GM12878 (cell line): ENCODE results near the gene ATXN1. TPM values are rescaled to one million over a fixed set of nuclear protein-coding genes. Genes with fewer than 3 reads are reported as not detected.

ENCODE experiments used
- ATAC-seq: fragments of 200-7000 bp; cut with Tn5 transposase; 3 replicates; pipeline ENCODE4 v1.9.1; 2020; ENCODE audit warnings: mild to moderate bottlenecking, moderate library complexity
- BruUV-seq: library from RNA; stranded (reverse); fragments of 400-500 nt; replicated peaks from 2 replicates; lab custom pipeline; 2021; lab: Mats Ljungman, UMichigan
- CTCF ChIA-PET: fragments of 300-600 bp; sonication (Branson Sonifier 250); formaldehyde crosslinking; extraction: SDS; loops from one replicate; lab custom pipeline; 2021; ENCODE audit warnings: inconsistent platforms; lab: Yijun Ruan, JAX
- POLR2A ChIA-PET: fragments of 350-600 bp; formaldehyde crosslinking; extraction: SDS; loops from one replicate; lab custom pipeline; 2021; ENCODE audit warnings: inconsistent platforms; lab: Charles Lee
- RAD21 ChIA-PET: fragments of 300-600 bp; sonication (Branson Sonifier 250); formaldehyde crosslinking; loops from one replicate; lab custom pipeline; 2023; ENCODE audit warnings: antibody characterized with exemption; ENCODE audit not compliant: unreplicated experiment; lab: Charles Lee
- SMC1A ChIA-PET: fragments of 300-600 bp; sonication (Branson Sonifier 250); formaldehyde crosslinking; loops from one replicate; lab custom pipeline; 2023; ENCODE audit not compliant: unreplicated experiment, uncharacterized antibody; lab: Charles Lee
- DNase-seq: peaks from one replicate; pipeline ENCODE4 v3.0.0-alpha.2; 2011; ENCODE audit warnings: low read depth, low spot score
- FAIRE-seq: peaks from 3 replicates; lab custom pipeline; 2011; peaks lifted over from hg19 to GRCh38; lab: Jason Lieb, UNC
- H2AFZ ChIP-seq: 2 replicates; pipeline ENCODE4 v1.6.0; 2011; ENCODE audit warnings: low read depth, low read length, control low read depth; ENCODE audit not compliant: control insufficient read depth
- H3K27ac ChIP-seq: 2 replicates; pipeline ENCODE4 v1.5.1; 2011; ENCODE audit warnings: control low read depth; ENCODE audit not compliant: control insufficient read depth, insufficient read depth
- H3K27me3 ChIP-seq, 2 experiments: replicated peaks in 1 of 2; 2 replicates each; pipeline versions ENCODE4 v1.6.0 to v1.6.1; 2011; ENCODE audit warnings: low read length in 1 of 2; ENCODE audit not compliant: control insufficient read depth in 2 of 2, insufficient read depth in 2 of 2
- H3K36me3 ChIP-seq, 2 experiments: 2 replicates each; pipeline ENCODE4 v1.5.1; 2011; ENCODE audit warnings: low read length in 1 of 2; ENCODE audit not compliant: control insufficient read depth in 2 of 2, insufficient read depth in 2 of 2
- H3K4me1 ChIP-seq: 2 replicates; pipeline ENCODE4 v1.6.1; 2011; ENCODE audit warnings: mild to moderate bottlenecking, low read length, moderate library complexity, mixed read lengths; ENCODE audit not compliant: control insufficient read depth, insufficient read depth
- H3K4me2 ChIP-seq: 2 replicates; pipeline ENCODE4 v1.6.0; 2011; ENCODE audit warnings: control low read depth; ENCODE audit not compliant: control insufficient read depth, insufficient read depth
- H3K4me3 ChIP-seq: fragments of 200-600 bp; sonication (generic); 2 replicates; pipeline ENCODE4 v1.5.1; 2016
- H3K79me2 ChIP-seq: 2 replicates; pipeline ENCODE4 v1.6.0; 2011; ENCODE audit warnings: low read length; ENCODE audit not compliant: control insufficient read depth, insufficient read depth
- H3K9ac ChIP-seq: 2 replicates; pipeline ENCODE4 v1.8.0; 2011; ENCODE audit warnings: low read length, control low read depth, mixed read lengths; ENCODE audit not compliant: control insufficient read depth, insufficient read depth
- H3K9me3 ChIP-seq: replicated peaks from 3 replicates; pipeline ENCODE4 v1.5.1; 2011; ENCODE audit warnings: mild to moderate bottlenecking, low read length; ENCODE audit not compliant: control insufficient read depth, insufficient read depth
- H4K20me1 ChIP-seq: 2 replicates; pipeline ENCODE4 v1.6.0; 2011; ENCODE audit not compliant: control insufficient read depth, insufficient read depth
- ESRRA ChIP-seq: IDR thresholded peaks from 2 replicates; pipeline ENCODE4 v1.6.1; 2012; ENCODE audit warnings: mild to moderate bottlenecking, low read length, improper control_type of control experiment
- FOXM1 ChIP-seq: IDR thresholded peaks from 2 replicates; pipeline ENCODE4 v1.6.1; 2012; ENCODE audit warnings: low read depth, mild to moderate bottlenecking, inconsistent platforms, low read length, moderate library complexity
- GABPA ChIP-seq: IDR thresholded peaks from 2 replicates; pipeline ENCODE4 v1.6.1; 2014; ENCODE audit warnings: antibody characterized with exemption, low read depth, mild to moderate bottlenecking, inconsistent platforms
- MYB ChIP-seq: fragments of 150-350 bp; IDR thresholded peaks from 2 replicates; pipeline ENCODE4 v1.6.1; 2014; ENCODE audit warnings: mild to moderate bottlenecking, low read depth, low read length, borderline replicate concordance
- RAD51 ChIP-seq: fragments of 450-650 bp; IDR thresholded peaks from 2 replicates; pipeline ENCODE4 v1.6.1; 2016; ENCODE audit warnings: moderate library complexity, mild to moderate bottlenecking, inconsistent platforms
- RUNX3 ChIP-seq: IDR thresholded peaks from 2 replicates; pipeline ENCODE4 v1.6.1; 2012; ENCODE audit warnings: low read length, inconsistent platforms
- SIX5 ChIP-seq: IDR thresholded peaks from 2 replicates; pipeline ENCODE4 v1.6.1; 2011; ENCODE audit warnings: mild to moderate bottlenecking, low read depth, low read length, moderate library complexity; ENCODE audit not compliant: severe bottlenecking
- SMC3 ChIP-seq: IDR thresholded peaks from 2 replicates; pipeline ENCODE4 v1.6.1; 2011; ENCODE audit warnings: low read length, improper control_type of control experiment, borderline replicate concordance
- SP1 ChIP-seq: IDR thresholded peaks from one replicate; pipeline ENCODE4 v1.6.1; 2011; ENCODE audit warnings: low read depth, low read length
- TCF12 ChIP-seq: IDR thresholded peaks from 2 replicates; pipeline ENCODE4 v1.6.1; 2011; ENCODE audit warnings: low read depth, mild to moderate bottlenecking, low read length
- TCF3 ChIP-seq: IDR thresholded peaks from 2 replicates; pipeline ENCODE4 v1.6.1; 2012; ENCODE audit warnings: low read depth, mild to moderate bottlenecking, low read length, borderline replicate concordance; ENCODE audit not compliant: insufficient read depth
- ZNF384 ChIP-seq: IDR thresholded peaks from 2 replicates; pipeline ENCODE4 v1.6.1; 2012; ENCODE audit warnings: low read depth, mild to moderate bottlenecking, low read length, improper control_type of control experiment, borderline replicate concordance
- WGBS: methylation state at CpG from one replicate; pipeline ENCODE4 v1.1.6; 2016; ENCODE audit warnings: low lambda C conversion rate; ENCODE audit not compliant: insufficient replicate concordance, insufficient coverage; ENCODE audit errors: missing lambda C conversion rate; 5-methylcytosine and 5-hydroxymethylcytosine counted together
- in situ Hi-C: fragments of 300-500 bp; cut with MboI; formaldehyde crosslinking; loops from 9 replicates; pipeline ENCODE4 v1.14.3; 2018; ENCODE audit warnings: mixed read lengths
- intact Hi-C: fragments of 100-400 bp; cut with micrococcal nuclease; formaldehyde crosslinking; loops from one replicate; pipeline ENCODE4 v1.14.2; 2022; ENCODE audit not compliant: unreplicated experiment
- polyA plus RNA-seq, 11 experiments: library from polyadenylated mRNA; depleted of rRNA in 4 of 11; unstranded in 6 of 11; stranded (reverse) in 5 of 11; fragments of >200 nt; fragmentation: Nextera tagmentation in 4 of 11; fragmentation: Illumina TruSeq in 1 of 11; extraction: Ambion mirVana in 4 of 11; extraction: Trizol in 1 of 11; gene quantifications; 1 replicate in 1 of 11; 2 replicates in 10 of 11; pipeline versions ENCODE4 v1.2.1 to v1.2.3, GENCODE V29; 2011 to 2016; ENCODE audit warnings: inconsistent platforms in 2 of 11, missing spikeins in 2 of 11, low read depth in 1 of 11
- total RNA-seq, 4 experiments: library from RNA; depleted of rRNA in 3 of 4; stranded (reverse); fragments of >200 nt in 3 of 4; fragmentation: Illumina TruSeq in 1 of 4; extraction: Trizol in 1 of 4; gene quantifications; 2 replicates each; pipeline versions ENCODE4 v1.2.1 to v1.2.3, GENCODE V29; 2013 to 2021
- TF ChIP-seq, protein P1 (sequence below): fragments of 450-650 bp; IDR thresholded peaks from 2 replicates; pipeline ENCODE4 v1.6.1; 2017; ENCODE audit warnings: mild to moderate bottlenecking, moderate library complexity

ATXN1 gene
- total and polyA plus RNA-seq, 10 of the 15 experiments (the other 5 are each of a cell fraction or from before 2014, with no cell fraction given): 12.2 to 51.2 (median 20.5) TPM

DNA sequence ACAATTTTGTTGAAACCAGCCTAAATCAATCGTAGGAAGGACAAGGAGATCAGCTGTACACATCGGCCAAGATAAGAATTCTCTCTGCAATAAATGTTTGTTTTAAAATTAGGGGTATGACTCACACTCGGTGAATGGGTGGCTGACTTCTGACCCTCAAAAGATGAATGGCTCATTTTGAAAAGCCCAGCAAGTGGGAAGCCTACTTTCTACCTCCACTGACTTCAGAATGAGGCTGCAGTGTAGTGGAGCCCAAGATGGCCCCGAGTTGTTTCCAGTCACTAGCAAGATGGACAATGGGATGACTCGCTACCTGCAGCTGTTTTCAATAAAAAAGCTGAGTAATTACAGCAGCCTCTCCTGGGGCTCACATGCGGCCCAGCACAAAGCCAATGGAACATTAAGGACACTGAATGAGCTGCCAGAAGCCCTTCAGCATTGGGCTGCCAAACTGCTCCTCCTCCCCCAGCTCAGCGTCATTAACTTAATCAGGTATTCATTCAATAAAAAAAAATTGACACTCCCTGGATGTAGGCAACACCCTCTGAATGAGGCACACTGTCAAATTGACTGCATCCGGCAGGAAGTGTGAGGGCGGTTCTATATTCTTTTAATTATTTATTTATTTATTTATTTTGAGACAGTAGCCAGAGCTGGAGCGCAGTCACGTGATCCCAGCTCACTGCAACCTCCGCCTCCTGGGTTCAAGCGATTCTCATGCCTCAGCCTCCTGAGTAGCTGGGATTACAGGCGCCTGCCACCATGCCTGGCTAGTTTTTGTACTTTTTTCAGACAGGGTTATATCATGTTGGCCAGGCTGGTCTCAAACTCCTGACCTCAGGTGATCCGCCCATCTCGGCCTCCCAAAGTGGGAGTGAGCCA lies 415.6 kb downstream of the ATXN1 start:
- intact Hi-C loops: no loop called here
- Histone ChIP-seq H3K27ac (no peak overlapping the region), H3K4me3 (no peak overlapping the region), H3K79me2 (no peaks in the 10 kb centered on the region), H2AFZ (no peak overlapping the region), H3K36me3 (peaks cover 0 to 10% of the 10 kb centered on the region in 2 experiments; a peak in 2 of 4 replicates), H3K9me3 (no peaks in the 10 kb centered on the region), H4K20me1 (no peaks in the 10 kb centered on the region), H3K4me1 (no peaks in the 10 kb centered on the region), H3K27me3 (no peaks in the 10 kb centered on the region), H3K4me2 (no peak overlapping the region), H3K9ac (no peak overlapping the region)
- SMC1A ChIA-PET: interaction anchor here (0.6 to 1.0 kb wide), 2 partner anchors 48 to 147 kb away, joined by 3 read pairs; no protein-coding TSS in a partner anchor
- ATAC-seq: no peak
- POLR2A ChIA-PET: interaction anchor here (0.6 kb wide), 1 partner anchor 84 kb away, joined by 7 read pairs; no protein-coding TSS in a partner anchor
- no TSS peak for BruUV-seq
- TF ChIP-seq FOXM1 (no peak), SP1 (no peak), RAD51 (no peak), SIX5 (no peak)
- in situ Hi-C loops: no loop called here
- FAIRE-seq: no peak
- CTCF ChIA-PET: interaction anchor here (0.6 to 1.2 kb wide), 2 partner anchors 58 to 1245 kb away, joined by 3 to 4 read pairs; no protein-coding TSS in a partner anchor
- no peak for DNase-seq
- WGBS: 74% methylated on average over 16 of the region's 16 CpGs
- RAD21 ChIA-PET: no interaction called here

DNA sequence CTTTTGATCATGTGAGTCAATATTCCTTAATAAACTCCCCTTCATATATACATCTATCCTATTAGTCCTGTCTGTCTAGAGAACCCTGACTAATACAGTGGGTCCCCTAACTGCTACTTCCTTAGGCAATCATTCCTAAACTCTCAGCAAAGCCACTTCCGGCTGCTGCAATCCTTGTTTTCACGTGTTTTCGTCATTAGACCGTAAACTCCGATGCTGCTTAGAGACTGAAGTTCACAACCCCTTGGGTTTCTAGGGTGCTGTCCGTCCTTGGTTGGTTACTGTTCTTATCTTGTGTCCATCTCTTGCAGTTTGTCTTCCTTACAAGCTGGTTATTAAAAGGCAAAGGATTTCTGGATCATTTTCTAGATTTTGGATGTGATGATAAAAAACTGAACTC lies 416.5 kb downstream of the ATXN1 start:
- Histone ChIP-seq H2AFZ (no peak overlapping the region), H3K27ac (no peak overlapping the region), H3K4me2 (no peak overlapping the region), H3K79me2 (no peaks in the 10 kb centered on the region), H3K36me3 (peaks cover 4 to 11% of the 10 kb centered on the region in 2 experiments; a peak in 3 of 4 replicates), H3K4me3 (no peak overlapping the region), H4K20me1 (no peaks in the 10 kb centered on the region), H3K9me3 (no peaks in the 10 kb centered on the region)
- CTCF ChIA-PET: no interaction called here
- intact Hi-C loops (no loop called here), in situ Hi-C loops (no loop called here)
- WGBS: 69% methylated on average over 6 of the region's 6 CpGs
- SMC1A ChIA-PET: no interaction called here
- RAD21 ChIA-PET: no interaction called here
- ATAC-seq: no peak
- TF ChIP-seq TCF3 (no peak), RUNX3 (no peak), ZNF384 (no peak), ESRRA (no peak), GABPA (no peak), SMC3 (no peak), TCF12 (no peak), MYB (no peak)
- TF ChIP-seq, protein P1, sequence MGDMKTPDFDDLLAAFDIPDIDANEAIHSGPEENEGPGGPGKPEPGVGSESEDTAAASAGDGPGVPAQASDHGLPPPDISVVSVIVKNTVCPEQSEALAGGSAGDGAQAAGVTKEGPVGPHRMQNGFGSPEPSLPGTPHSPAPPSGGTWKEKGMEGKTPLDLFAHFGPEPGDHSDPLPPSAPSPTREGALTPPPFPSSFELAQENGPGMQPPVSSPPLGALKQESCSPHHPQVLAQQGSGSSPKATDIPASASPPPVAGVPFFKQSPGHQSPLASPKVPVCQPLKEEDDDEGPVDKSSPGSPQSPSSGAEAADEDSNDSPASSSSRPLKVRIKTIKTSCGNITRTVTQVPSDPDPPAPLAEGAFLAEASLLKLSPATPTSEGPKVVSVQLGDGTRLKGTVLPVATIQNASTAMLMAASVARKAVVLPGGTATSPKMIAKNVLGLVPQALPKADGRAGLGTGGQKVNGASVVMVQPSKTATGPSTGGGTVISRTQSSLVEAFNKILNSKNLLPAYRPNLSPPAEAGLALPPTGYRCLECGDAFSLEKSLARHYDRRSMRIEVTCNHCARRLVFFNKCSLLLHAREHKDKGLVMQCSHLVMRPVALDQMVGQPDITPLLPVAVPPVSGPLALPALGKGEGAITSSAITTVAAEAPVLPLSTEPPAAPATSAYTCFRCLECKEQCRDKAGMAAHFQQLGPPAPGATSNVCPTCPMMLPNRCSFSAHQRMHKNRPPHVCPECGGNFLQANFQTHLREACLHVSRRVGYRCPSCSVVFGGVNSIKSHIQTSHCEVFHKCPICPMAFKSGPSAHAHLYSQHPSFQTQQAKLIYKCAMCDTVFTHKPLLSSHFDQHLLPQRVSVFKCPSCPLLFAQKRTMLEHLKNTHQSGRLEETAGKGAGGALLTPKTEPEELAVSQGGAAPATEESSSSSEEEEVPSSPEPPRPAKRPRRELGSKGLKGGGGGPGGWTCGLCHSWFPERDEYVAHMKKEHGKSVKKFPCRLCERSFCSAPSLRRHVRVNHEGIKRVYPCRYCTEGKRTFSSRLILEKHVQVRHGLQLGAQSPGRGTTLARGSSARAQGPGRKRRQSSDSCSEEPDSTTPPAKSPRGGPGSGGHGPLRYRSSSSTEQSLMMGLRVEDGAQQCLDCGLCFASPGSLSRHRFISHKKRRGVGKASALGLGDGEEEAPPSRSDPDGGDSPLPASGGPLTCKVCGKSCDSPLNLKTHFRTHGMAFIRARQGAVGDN: no peak
- TF ChIP-seq, all 136 proteins: peak for 0
- no peaks in the 10 kb centered on the region for H3K4me1 ChIP-seq
- DNase-seq: no peak
- H3K9ac ChIP-seq: no peak overlapping the region
- POLR2A ChIA-PET: no interaction called here
- FAIRE-seq: no peak
- H3K27me3 ChIP-seq: no peaks in the 10 kb centered on the region
- no TSS peak for BruUV-seq
